ENCODE data around the gene CACNA1S.

Gene CACNA1S

DNA sequence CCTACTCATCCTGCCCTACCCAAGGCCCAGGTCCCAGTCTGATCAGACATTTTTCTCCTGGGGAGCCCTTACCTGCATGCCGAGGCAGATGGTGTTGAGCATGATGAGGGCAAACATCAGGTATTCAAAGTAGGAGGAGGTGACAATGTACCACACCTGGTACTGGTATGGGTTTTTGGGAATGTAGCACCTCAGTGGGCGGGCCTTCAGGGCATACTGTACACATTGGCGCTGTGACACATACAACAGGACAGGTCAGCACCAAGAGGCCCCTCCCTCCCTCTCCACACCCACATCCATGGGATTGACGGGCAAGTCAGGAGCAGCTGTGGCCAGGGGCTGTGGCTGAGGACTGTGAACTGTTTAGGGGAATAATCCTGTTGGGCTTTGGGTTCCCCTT is 51.6 kb downstream of the CACNA1S start:
- no peak for DNase-seq

GRCh38 chr1:201059871-201060555 is 52.2 kb downstream of the CACNA1S start:
- peak; percentile 32 to 71 for DNase-seq

GRCh38 chr1:201059401-201059800 is 52.8 kb downstream of the CACNA1S start:
- no peak for DNase-seq

- DNase-seq: no peak
Observed at GRCh38 chr1:201054091-201054543, 58.1 kb downstream of the CACNA1S start.

DNA sequence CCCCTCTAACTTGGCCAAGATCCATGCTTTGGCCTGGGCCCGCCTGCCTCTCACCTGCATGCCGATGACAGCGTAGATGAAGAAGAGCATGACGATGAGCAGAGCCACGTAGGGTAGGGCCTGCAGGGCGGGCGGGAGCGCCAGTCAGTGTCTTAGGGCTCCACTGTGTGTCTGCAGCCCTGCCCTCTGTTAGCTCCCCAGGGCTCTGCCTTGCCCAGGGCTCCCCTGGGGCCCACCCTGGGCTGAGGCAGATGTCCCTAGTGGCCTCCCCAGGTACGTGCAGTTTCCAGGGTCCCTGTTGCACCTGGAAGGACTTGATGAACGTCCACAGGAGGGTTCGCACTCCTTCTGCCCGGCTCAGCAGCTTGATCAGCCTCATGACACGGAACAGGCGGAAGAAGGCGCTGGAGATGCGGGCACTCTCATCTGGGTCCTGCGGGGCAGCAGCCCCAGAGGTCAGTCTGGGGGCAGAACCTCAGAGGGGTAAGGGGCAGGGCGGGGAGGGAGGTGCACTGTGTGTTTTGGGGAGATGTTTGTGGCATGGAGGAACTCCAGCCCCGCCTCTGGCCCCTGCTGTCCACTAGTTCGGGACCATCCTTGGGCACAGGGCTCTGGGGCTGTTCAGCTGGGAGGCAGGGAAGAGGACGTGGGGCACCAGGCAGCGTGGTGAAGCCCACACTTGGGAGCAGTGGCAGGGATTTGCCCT is 58.9 kb downstream of the CACNA1S start:
- DNase-seq: no peak

- no peak for DNase-seq
Observed at GRCh38 chr1:201051399-201051798, 60.8 kb downstream of the CACNA1S start.

- DNase-seq: no peak
Observed at GRCh38 chr1:201050515-201051277, 61.5 kb downstream of the CACNA1S start.

DNA sequence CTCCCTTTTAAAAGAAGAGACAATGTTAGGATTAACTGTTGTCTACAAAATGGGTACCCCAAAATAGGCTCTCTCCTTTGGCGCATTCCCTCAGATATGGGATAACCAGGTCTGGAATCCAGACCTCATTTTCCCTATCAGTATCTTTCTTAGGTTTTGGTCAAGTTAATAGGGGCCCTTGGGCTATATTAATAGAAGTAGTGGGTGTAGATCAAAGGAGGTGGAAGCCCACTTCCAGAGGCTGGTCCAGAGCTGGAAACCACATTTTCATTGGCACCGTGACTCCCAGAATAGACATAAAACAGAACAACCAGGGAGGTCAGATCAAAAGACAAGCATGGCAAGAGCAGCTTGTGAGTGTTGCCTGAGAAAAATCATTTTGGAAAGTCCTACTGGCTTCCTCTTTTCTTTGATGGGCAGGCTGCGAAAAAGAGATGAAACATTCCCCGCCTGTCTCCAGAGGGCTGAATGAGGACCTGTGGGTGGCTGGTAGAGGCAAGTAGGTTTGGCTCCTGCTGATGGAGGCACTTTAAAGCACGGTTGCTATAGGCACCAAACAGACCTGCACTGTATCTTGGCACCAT is 62.9 kb downstream of the CACNA1S start:
- no peak for DNase-seq

DNA sequence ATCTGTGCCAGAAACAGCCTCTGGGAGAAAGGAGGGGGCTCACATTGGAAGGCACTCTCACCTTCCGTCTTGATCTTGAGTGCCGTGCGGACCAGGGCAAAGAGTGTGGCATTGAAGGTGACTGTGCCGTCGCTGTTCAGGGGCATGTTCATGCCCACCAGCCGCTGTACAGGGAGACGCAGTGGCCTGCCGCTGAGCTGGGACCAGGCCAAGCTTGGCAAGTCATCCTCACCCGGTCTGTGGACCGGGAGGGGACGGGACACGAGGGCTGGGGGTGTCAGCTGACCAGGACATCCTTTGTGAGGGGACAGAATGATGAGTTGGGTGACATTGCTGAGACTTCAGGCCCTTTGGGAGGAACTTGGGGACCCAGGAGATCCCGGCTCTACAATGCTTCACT is 63.7 kb downstream of the CACNA1S start:
- DNase-seq: no peak

DNA sequence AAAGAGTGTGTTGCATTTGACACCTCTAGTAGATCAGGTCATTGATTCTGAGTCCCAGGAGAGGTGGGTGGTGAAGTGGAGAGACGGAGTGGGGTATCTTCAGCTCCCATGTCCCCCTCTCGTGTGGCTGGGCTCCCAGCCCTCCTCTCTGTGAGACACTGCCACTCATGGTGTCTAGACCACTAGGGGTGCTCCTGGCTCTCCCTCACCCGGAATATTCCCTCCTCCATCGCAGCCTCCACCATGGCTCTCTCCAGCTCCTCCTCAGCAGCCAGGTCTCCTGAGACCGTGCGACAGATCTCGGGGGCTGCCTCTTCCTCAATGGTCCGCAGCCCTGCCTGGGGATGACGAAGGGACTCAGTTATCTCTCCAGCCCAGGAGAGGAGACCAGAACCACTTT is 68.1 kb downstream of the CACNA1S start:
- no peak for DNase-seq

GRCh38 chr1:201042779-201043461 is 69.3 kb downstream of the CACNA1S start:
- DNase-seq: peak; percentile 49 to 67

DNA sequence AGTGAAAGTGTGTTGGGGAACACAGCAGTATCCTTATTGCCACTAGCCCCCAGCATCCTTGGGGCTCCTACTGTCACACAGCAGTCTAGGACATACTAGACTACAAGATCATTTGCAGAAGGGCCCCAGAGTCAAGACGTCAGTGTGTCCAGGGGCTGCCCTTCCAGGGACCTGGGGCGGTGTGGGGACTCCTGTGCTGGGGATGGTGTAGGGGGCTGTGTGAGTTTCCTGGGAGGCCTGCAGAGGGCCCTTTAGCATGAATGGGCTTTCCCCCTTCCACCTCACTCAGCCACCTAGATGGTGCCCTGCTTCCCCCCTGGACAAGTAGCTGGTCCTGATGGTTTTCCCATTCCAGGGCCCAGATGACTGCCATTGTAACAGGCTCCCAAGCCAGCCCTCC is 71.2 kb downstream of the CACNA1S start:
- no peak for DNase-seq

GRCh38 chr1:201039876-201040275 is 72.3 kb downstream of the CACNA1S start:
- DNase-seq: no peak

DNA sequence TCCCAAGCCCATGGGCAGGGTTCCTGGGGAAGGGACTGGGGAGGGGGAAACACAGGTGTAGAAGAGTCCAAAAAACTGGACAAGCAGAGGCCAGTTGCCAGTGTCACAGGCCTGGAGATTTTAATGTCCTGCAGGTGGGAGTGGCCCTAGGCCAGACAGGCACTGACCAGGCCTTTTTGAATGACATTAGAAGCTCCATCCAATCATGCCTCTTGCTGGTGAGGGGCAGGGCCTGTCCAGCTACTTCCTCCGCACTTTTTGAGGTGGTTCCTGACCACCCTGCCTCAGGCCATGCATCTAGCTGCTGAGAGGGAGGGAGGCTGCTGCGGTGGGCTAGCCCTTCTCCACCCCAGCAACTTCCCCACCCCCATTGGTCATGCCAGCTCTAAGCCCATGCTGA is 72.8 kb downstream of the CACNA1S start:
- DNase-seq: no peak

DNA sequence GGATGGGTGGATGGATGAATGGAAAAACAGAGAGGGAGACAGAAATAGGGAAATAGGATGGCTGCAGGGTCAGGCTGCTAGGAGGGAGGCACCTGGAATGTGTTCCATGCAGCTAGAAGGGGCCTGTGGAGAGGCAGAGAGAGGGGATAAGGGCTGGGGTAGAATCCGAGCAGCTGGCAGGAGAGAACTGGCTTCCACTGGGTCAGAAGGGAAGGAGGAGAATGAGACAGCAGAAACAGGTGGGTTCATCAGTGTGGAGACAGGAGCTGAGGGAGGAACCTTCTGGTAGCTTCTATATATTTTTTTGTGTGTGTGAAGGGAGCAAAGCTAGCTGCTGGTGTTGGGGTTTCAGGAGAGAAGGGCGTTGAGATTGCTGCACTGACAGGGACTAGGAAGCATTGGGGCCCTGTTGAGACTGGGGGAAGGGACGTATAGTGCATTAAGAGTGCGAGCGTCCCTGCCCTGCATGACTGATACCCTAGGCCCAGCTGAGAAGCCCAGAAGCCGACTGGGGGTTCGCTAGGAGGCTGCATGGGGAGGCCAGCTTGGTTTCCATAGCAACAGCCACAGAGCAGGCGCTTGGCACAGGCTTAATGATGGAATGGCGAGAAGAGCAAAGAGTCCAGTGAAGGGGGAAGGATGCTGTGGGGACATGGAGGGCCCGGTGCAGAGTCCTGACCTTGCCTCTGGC is 73.9 kb downstream of the CACNA1S start:
- DNase-seq: peak in 1 of 2 experiments; percentile 32

DNA sequence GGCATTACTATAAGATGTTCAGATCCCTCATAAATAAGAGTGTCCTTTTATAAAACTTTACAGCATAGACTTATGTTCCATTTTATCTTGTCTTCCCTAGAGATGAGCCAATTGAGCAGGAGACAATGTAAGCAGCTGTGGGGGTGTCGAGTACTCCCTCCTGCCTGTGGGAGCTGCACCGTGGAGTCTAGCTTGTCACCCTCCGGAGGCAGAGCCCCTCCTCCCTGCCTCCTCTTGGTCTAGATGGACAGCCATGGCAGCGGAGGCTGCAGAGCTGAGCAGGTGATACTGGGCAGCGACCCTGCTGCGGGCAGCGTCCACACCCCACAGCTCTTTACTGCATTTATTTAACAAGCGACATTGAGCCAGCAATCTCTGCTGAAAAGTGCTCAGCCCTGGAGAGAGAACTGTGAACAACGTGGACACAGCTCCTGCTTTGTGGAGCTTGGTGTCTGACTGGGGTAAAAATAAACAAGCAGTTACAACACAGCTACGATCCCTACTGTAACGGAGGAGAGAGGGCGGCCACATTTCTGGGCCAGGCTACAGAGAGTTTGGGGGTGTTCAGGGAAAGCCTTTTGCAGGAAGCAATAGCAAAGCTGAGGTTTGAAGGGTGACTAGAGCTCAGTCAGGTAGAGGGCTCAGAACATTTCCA is 75.9 kb downstream of the CACNA1S start:
- no peak for DNase-seq

DNA sequence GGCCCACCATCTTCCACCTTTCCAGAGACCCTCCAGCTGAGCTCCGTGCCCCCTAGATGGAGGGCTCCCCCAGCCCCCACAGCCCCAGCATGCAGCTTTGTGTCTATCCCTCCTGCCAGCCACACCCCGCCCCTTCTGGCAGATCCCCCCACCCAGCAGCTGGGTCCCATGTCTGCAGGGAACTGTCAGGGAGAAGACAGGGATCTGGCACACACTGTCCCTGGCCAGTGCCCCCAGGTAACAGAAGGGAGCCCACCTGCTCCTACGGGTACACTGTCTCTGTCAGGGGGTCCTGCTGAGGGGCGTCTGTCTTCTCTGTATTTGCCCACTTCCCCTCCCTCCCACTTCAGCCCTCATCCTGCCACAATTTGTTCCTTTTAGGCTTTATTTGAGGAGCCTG is 77.6 kb downstream of the CACNA1S start:
- no peak for DNase-seq

GRCh38 chr1:201032408-201032807 is 79.8 kb downstream of the CACNA1S start:
- DNase-seq: peak; percentile 72 to 86

GRCh38 chr1:201028461-201028889 is 83.8 kb downstream of the CACNA1S start:
- no peak for DNase-seq

GRCh38 chr1:201026836-201027235 is 85.4 kb downstream of the CACNA1S start:
- peak in 1 of 2 experiments; percentile 16 for DNase-seq

- DNase-seq: peak; percentile 22 to 59
Observed at GRCh38 chr1:201026234-201026633, 86.0 kb downstream of the CACNA1S start.

Data from NCI-H524 (cell line).